K562 (cell line): ENCODE data around the gene XPOT. TPM values are rescaled to one million over a fixed set of nuclear protein-coding genes. Genes with fewer than 3 reads are reported as not detected.
A peak's percentile ranks its signal among the peaks of the same experiment; 100 is the strongest.

Experiments used
- CBFB ChIP-seq: sonication (generic); formaldehyde crosslinking; IDR thresholded peaks from 2 replicates; pipeline ENCODE4 v1.4.0; 2020; ENCODE audit warnings: mild to moderate bottlenecking, missing genetic modification reagents
- CTBP1 ChIP-seq: fragments of 450-650 bp; IDR thresholded peaks from 2 replicates; pipeline ENCODE4 v1.6.1; 2016; ENCODE audit warnings: borderline replicate concordance
- ELF2 ChIP-seq: fragments of 250-450 bp; sonication (Bioruptor Pico); IDR thresholded peaks from 2 replicates; pipeline ENCODE4 v1.5.0; 2021; ENCODE audit warnings: mild to moderate bottlenecking
- HOXB6 ChIP-seq: fragments of 250-450 bp; sonication (Bioruptor Pico); IDR thresholded peaks from 2 replicates; pipeline ENCODE4 v1.5.1; 2022; ENCODE audit warnings: mild to moderate bottlenecking, borderline replicate concordance
- STAG1 ChIP-seq: sonication (generic); formaldehyde crosslinking; IDR thresholded peaks from 2 replicates; pipeline ENCODE4 v1.5.0; 2020; ENCODE audit warnings: missing genetic modification reagents, borderline replicate concordance
- TBP ChIP-seq: optimal IDR thresholded peaks from 2 replicates; pipeline ENCODE3; 2011; ENCODE audit warnings: low read depth, low read length, improper control_type of control experiment
- TEAD4 ChIP-seq, 2 experiments: sonication (generic) in 1 of 2; formaldehyde crosslinking in 1 of 2; IDR thresholded peaks; 2 replicates each; pipeline versions ENCODE4 v1.6.1 to v1.8.0; 2012 to 2022; ENCODE audit warnings: borderline replicate concordance in 1 of 2, inconsistent platforms in 1 of 2, low read length in 1 of 2, mild to moderate bottlenecking in 1 of 2, missing genetic modification reagents in 1 of 2
- U2AF2 ChIP-seq: fragments of 200-400 bp; formaldehyde crosslinking; optimal IDR thresholded peaks from 2 replicates; pipeline ENCODE3; 2017; ENCODE audit warnings: low read depth, mild to moderate bottlenecking, low read length
- XRCC5 ChIP-seq: fragments of 200-400 bp; formaldehyde crosslinking; IDR thresholded peaks from 2 replicates; pipeline ENCODE4 v1.6.1; 2017; ENCODE audit warnings: low read depth, mild to moderate bottlenecking, low read length
- ZKSCAN8 ChIP-seq: fragments of 200-800 bp; sonication (Bioruptor generic); IDR thresholded peaks from 2 replicates; pipeline ENCODE4 v1.6.1; 2016; ENCODE audit warnings: missing genetic modification characterization, missing compliant biosample characterization
- ZNF354B ChIP-seq: fragments of 250-450 bp; sonication (Bioruptor Pico); IDR thresholded peaks from 2 replicates; pipeline ENCODE4 v1.4.0; 2020
- polyA plus RNA-seq, 8 experiments: library from polyadenylated mRNA; depleted of rRNA in 4 of 8; stranded (reverse) in 5 of 8; unstranded in 3 of 8; fragments of >200 nt; fragmentation: Nextera tagmentation in 2 of 8; fragmentation: Illumina TruSeq in 1 of 8; extraction: Ambion mirVana in 2 of 8; extraction: Trizol in 1 of 8; gene quantifications; 2 replicates each; pipeline versions ENCODE4 v1.2.1 to v1.2.3, GENCODE V29; 2011 to 2014; ENCODE audit warnings: inconsistent platforms in 1 of 8, missing spikeins in 1 of 8
- total RNA-seq, 7 experiments: library from RNA; depleted of rRNA in 6 of 7; stranded (reverse); fragments of >200 nt in 6 of 7; fragmentation: Illumina TruSeq in 2 of 7; extraction: Trizol in 2 of 7; gene quantifications; 2 replicates each; pipeline versions ENCODE4 v1.2.1 to v1.2.3, GENCODE V29; 2011 to 2021; ENCODE audit warnings: low replicate concordance in 1 of 7
- TF ChIP-seq, protein P1 (sequence below), 2 experiments: fragments of 450-650 bp in 1 of 2; sonication (generic) in 1 of 2; formaldehyde crosslinking in 1 of 2; IDR thresholded peaks; 2 replicates each; pipeline versions ENCODE4 v1.7.1 to v1.9.0; 2016 to 2022; ENCODE audit warnings: inconsistent platforms in 1 of 2, mild to moderate bottlenecking in 1 of 2, missing genetic modification reagents in 1 of 2
- TF ChIP-seq, protein P2 (sequence below): fragments of 250-450 bp; sonication (Bioruptor Pico); IDR thresholded peaks from 2 replicates; pipeline ENCODE4 v1.9.0; 2021; ENCODE audit warnings: mild to moderate bottlenecking, inconsistent platforms

XPOT gene
- total and polyA plus RNA-seq, 9 of the 15 experiments (the other 6 are each of a cell fraction or from before 2014, with no cell fraction given): 26.2 to 192 (median 102) TPM

DNA sequence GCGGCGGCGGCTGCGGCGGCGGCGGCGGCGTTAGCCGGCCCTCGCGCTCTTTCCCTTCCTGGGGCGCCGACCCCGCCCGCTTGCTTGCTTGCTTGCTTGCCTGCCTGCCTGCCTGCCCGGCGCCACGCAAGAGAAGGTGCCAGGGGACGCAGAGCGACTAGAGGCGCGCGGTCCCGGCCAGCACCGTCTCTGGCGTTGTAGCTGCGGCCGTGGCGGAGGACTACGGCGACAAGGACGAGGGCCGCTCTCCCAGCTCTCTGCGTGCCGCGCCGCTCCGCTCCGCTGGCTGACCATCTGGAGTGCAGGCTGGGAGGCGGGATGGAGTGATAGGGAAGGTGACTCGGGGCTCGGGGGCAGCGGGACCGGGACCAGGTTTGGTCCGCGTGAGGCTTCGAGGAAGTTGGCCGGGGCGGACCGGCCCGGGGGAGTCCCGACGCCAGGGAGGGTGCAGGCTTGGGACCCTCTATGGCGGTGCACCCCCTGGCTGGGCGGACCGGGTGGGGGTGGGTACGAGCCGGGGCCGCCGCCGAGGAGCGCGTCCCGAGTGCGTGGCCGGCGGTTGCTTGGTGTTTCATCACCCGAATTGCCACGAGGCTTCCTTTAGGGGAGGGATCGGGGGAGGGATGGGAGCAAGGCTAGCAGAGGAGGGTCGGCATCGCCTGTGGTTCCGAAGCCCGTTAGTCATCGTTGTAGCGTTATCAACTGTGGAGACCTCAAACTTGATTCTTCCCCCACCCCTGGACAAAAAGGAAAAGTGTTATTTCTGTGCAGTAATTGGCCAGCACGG, 471 bp downstream of the XPOT start (continued):
- TF ChIP-seq ELF2 (no peak; the same call in 1 of the 2 replicates), TEAD4 (IDR thresholded peaks at IDR 0.05; ENCODE audit: low read length) (no peak; the same call in 1 of the 2 replicates), TEAD4 (CRISPR knock-in tag; IDR thresholded peaks at IDR 0.05; ENCODE audit: borderline replicate concordance) (no peak), ZKSCAN8 (CRISPR knock-in tag) (no peak), U2AF2 (no peak), HOXB6 (CRISPR knock-in tag) (no peak; the same call in 1 of the 2 replicates), TBP (peak; percentile 80), ZNF354B (CRISPR knock-in tag) (no peak), CBFB (CRISPR knock-in tag) (peak; percentile 51; the same call in 1 of the 2 replicates), STAG1 (no peak), CTBP1 (peak; percentile 62), XRCC5 (0 out of 2 replicates have a peak, but pooled peaks have one; percentile 33)
- TF ChIP-seq, protein P1, sequence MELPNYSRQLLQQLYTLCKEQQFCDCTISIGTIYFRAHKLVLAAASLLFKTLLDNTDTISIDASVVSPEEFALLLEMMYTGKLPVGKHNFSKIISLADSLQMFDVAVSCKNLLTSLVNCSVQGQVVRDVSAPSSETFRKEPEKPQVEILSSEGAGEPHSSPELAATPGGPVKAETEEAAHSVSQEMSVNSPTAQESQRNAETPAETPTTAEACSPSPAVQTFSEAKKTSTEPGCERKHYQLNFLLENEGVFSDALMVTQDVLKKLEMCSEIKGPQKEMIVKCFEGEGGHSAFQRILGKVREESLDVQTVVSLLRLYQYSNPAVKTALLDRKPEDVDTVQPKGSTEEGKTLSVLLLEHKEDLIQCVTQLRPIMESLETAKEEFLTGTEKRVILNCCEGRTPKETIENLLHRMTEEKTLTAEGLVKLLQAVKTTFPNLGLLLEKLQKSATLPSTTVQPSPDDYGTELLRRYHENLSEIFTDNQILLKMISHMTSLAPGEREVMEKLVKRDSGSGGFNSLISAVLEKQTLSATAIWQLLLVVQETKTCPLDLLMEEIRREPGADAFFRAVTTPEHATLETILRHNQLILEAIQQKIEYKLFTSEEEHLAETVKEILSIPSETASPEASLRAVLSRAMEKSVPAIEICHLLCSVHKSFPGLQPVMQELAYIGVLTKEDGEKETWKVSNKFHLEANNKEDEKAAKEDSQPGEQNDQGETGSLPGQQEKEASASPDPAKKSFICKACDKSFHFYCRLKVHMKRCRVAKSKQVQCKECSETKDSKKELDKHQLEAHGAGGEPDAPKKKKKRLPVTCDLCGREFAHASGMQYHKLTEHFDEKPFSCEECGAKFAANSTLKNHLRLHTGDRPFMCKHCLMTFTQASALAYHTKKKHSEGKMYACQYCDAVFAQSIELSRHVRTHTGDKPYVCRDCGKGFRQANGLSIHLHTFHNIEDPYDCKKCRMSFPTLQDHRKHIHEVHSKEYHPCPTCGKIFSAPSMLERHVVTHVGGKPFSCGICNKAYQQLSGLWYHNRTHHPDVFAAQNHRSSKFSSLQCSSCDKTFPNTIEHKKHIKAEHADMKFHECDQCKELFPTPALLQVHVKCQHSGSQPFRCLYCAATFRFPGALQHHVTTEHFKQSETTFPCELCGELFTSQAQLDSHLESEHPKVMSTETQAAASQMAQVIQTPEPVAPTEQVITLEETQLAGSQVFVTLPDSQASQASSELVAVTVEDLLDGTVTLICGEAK (IDR thresholded peaks at IDR 0.05): no peak
- TF ChIP-seq, protein P1 (CRISPR knock-in tag; IDR thresholded peaks at IDR 0.05): no peak
- TF ChIP-seq, protein P2, sequence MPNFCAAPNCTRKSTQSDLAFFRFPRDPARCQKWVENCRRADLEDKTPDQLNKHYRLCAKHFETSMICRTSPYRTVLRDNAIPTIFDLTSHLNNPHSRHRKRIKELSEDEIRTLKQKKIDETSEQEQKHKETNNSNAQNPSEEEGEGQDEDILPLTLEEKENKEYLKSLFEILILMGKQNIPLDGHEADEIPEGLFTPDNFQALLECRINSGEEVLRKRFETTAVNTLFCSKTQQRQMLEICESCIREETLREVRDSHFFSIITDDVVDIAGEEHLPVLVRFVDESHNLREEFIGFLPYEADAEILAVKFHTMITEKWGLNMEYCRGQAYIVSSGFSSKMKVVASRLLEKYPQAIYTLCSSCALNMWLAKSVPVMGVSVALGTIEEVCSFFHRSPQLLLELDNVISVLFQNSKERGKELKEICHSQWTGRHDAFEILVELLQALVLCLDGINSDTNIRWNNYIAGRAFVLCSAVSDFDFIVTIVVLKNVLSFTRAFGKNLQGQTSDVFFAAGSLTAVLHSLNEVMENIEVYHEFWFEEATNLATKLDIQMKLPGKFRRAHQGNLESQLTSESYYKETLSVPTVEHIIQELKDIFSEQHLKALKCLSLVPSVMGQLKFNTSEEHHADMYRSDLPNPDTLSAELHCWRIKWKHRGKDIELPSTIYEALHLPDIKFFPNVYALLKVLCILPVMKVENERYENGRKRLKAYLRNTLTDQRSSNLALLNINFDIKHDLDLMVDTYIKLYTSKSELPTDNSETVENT (CRISPR knock-in tag): peak; percentile 88
